HG03571 (cell line): Measurements from ENCODE around the gene REST.
A peak's percentile ranks its signal among the peaks of the same experiment; 100 is the strongest.
"Not testable (repeated sequence)": the region's sequence is repeated elsewhere in the genome, so short reads cannot be mapped to it uniquely, and the experiment has no call there.

Experiments
- ATAC-seq: cut with Tn5 transposase; IDR thresholded peaks from one replicate; pipeline ENCODE4 v1.9.1; 2021; ENCODE audit not compliant: unreplicated experiment

The REST gene

GRCh38 chr4:56907489-56908205 lies at the start of gene REST:
TSS of gene REST (plus strand) at chr4:56907900. CDS start at chr4:56910639, 2,739 bp downstream.
- ATAC-seq: peak; percentile 43

DNA sequence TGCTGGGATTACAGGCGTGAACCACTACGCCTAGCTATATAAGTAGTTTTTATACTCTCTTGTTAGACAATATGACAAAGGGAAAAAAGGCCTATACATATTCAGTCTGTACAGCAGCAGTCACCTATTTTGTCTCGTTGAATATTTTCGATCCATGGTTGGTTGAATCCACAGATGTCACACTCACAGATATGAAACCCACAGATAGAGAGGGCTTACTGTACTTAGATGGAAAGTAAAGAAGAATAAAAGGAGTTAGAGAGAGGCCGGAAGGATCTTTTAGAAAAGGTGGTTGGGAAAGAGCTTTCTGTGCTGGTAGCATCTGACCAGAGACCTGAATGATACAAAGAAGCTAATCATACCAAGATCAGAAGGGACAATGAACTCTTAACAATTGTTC lies 47.9 kb upstream of the REST start:
- ATAC-seq: peak; percentile 45

DNA sequence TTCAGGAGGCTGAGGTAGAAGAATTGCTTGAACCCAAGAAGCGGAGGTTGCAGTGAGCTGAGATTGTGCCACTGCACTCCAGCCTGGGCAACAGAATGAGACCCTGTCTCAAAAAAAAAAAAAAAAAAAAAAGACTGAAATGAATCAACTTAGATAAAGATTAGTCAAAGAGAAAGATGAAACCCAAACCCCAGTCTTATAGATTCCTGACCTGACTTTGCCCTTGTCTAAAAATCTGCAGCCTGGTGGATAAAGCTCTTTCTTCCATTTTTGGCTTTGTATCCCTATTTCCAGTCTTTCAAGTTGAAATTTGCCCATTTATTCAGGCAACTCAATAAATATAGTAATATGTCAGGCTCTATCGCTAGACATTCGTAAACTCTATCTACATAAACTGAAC lies 46.9 kb upstream of the REST start:
- no peak for ATAC-seq

DNA sequence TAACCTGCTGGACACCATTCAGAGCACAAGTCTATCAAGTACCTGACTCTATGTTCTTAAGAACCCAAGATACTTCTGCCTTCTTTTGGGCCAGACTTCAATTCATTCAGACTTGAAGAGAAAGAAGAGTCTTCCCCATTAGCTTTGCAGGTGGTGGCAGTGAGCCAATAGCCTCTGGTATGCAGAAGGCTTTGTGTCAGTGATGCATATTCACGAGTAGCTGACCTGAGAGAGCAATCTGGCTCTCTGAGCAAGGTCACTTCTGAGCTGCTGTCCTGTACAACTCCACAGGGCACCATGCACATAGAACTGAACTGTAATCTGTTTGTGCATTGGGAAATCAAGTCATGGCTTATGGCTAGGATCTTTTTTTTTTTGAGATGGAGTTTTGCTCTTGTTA lies 46.3 kb upstream of the REST start:
- no peak for ATAC-seq

DNA sequence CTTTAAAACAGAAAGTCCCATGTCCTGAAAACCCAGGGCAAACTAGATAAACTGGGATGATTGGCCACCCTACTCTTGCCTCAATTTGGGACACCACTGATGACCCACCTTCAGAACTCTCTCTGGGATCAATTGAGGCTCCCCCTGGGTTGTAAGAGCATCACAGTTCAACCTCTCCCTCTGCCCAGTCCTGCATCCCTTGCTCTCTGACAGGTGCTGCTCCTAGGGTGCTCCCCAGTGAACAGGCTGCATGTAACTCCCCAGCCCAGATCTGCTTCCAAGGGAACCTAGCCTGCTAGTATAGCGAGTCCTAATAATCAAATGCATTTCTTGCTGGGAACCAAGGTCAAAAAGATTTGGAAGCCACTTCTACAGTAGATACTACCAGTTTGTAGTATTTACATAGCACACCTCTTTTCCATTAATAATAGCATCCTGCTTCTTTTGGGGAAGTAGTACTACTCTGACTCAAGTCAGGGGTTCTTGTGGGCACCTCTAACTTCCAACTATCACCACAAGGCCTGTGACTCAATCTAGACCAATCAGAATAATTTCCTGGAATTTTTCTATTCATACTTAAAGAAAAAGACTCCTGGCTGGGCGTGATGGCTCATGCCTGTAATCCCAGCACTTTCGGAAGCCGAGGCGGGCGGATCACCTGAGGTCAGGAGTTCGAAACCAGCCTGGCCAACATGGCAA lies 44.1 kb upstream of the REST start:
- no peak for ATAC-seq

DNA sequence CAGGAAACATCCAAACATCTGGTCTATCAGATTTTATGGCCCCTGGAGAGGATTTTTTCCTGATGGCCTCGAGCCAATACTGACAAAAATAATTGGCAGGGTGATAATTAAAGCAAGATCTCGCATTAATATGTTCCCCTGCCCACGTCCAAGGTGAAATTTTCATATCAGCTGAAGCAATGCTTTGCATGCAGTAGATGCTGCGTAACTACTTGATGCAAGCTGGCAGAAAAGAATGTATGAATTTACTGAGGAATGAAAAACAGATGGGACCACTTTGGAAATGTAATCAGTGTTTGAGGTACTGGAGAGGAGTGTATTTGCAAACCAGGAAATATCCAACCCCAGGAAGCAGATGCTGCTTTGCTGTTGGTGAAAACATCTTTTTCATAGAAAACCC lies 36.8 kb upstream of the REST start:
- no peak for ATAC-seq

- no peak for ATAC-seq
Observed at GRCh38 chr4:56871371-56871866, 36.3 kb upstream of the REST start.

DNA sequence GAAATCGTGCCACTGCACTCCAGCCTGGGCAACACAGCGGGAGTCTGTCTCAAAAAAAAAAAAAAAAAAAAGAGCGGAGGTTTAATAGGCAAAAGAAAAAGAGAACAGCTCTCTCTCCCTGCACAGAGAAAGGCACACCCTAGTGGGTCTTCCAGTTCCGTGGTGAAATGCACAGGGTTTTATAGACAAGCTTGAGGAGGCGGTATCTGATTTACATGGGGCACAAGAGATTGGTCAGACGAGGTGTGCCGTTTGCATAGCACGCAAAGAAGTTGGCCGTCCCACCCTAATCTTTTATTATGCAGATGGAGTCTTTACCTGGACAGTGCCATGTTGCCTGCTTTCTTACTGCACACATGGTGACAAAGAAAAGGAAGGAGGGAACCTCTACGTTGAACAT lies 33.5 kb upstream of the REST start:
- no peak for ATAC-seq

- no peak for ATAC-seq
Observed at GRCh38 chr4:56874923-56875322, 32.8 kb upstream of the REST start.

GRCh38 chr4:56876264-56876663 lies 31.4 kb upstream of the REST start:
- no peak for ATAC-seq

- ATAC-seq: no peak
Observed at GRCh38 chr4:56879996-56880395, 27.7 kb upstream of the REST start.

DNA sequence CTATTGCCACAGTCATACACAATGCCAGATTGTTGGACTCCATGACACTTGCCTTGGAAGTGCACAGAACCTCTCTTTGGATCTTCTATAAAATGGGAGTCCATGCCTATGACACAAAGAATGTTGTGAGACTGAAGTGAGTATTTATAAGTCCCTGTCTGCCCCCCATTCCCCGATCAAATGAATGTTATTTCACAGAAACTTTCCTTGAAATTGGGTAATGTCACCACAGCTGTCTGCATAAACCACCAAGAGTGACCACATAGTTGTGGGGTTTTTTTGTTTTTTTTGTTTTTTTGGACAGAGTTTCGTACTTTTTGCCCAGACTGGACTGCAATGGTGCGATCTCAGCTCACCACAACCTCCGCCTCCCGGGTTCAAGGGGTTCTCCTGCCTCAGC lies 27.1 kb upstream of the REST start:
- ATAC-seq: no peak

DNA sequence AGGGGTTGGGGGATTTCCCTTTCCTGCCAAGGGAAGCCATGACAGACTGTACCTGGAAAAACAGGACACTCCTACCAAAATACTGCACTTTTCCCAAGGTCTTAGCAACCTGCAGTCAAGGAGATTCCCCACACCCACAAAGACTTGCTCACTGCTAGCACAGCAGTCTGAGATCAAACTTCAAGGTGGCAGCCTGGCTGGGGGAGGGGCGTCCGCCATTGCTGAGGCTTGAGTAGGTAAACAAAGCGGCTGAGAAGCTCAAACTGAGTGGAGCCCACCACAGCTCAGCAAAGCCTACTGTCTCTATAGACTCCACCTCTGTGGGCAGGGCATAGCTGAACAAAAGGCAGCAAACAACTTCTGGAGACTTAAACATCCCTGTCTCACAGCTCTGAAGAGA lies 23.2 kb upstream of the REST start:
- ATAC-seq: not testable (repeated sequence)

DNA sequence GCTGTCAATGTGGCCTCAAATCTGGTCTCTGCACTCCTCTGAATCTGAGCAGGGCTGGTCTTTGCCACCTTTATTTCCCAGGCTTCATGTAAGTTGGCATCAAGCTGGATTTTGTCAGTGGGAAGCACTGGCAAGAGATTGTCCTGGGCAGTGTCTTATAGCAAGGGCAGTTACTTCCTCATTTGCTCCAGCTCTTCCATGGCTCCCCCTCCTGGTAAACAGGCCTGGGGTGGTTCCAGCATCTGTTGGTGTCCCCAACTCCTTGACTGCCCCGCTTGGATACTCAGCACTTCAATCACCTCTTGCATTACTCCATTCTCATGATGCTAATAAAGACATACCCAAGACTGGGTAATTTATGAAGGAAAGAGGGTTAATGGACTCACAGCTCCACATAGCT lies 15.0 kb upstream of the REST start:
- ATAC-seq: no peak

DNA sequence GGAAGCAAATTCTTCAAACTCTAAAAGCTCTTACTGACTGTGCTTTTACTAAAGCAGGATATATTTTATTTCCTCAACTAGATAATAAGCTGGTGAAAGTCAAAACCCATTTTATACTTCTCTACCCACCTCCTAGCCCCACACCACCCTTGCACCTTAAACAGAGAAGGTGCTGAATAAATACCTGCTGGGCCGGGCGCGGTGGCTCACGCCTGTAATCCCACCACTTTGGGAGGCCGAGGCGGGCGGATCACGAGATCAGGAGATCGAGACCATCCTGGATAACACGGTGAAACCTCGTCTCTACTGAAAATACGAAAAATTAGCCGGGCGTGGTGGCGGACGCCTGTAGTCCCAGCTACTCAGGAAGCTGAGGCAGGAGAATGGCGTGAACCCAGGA lies 9.9 kb upstream of the REST start:
- not testable (repeated sequence) for ATAC-seq

DNA sequence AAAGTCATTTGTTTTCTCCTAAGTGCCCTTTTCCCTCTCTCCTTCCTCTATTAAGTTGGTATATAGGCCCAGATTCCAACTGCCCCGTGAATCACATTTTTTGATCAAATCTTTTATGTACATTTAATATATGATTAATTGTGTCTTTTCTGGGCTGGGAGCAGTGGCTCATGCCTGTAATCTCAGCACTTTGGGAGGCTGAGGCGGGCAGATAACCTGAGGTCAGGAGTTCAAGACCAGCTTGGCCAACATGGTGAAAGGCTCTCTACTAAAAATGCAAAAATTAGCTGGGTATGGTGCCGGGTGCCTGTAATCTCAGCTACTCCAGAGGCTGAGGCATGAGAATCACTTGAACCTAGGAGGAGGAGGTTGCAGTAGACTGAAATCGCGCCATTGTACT lies 7.5 kb upstream of the REST start:
- ATAC-seq: not testable (repeated sequence)

DNA sequence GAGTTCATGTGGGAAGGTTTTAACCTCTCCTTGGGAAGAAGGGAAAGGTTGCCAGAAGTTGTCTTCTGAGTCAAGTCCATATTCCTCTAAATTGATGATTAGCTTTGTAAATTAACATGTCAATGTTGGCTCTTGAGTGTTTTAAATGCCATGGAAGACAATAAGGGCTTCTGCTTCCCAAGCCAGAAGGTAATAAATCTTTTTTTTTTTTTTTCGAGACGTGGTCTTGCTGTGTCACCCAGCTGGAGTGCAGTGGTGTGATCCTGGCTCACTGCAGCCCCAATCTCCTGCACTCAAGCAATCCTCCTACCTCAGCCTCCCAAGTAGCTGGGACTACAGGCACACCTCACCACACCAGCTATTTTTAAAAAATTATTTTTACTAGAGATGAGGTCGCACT lies 5.0 kb upstream of the REST start:
- ATAC-seq: no peak

DNA sequence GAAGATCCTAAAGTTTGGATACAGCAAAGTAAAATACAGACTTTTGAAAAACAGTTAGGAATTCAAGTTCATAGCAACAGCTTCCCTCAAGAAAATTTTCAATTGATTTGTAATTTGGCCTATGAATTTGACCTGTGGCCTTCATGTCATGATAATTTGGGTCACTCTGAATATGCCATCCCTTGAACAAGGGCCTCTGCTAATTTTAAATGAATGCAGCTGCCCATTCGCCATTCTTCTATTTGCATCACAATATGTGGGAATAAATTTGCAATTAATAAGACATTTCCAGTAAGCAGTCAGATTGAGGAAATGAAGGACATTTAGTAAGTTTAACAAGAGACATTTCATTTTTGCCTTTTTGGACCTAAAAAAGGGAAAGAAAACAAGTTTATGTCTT lies 1.9 kb upstream of the REST start:
- no peak for ATAC-seq

DNA sequence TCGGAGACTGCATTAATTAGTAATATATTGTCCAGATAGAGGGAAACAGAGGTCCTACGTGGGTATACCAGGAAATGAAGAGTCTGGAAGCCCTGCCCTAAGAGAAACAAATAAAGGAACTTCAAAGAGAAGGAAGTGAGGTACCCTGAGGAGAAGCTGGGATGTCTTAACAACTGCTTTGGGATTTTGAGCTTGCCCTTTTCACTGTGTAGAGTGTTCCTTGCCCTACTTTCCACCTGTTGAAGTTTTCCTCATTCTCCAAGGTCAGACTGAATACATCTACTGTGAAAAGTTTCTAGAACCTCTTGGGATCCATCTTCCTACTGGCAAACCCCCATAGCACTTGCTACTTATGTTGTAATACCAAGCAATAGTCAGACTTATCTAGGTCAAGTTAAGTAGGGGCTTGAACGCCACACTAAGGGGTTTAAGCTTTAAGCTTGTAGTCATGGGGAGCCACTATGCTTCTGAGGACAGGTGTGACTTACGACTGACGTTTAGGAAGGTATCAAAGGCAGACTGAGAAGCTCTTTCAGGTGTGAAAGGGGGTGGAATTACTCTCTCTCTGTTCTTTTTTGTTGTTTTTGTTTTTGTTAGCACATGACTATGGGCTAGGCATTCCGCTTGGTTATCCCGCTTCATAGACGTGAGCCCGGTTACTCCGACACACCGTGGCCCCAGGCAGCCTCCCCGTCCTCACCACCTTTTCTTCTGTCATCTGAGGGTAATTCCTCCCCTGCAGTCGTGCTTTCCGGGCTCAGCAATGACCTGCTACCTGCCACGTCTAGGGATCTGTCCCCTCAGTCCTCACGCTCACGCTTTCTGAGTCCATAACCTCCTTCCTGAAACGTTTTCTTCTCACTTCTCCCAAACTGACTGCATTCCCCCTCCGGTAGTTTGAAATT lies 959 bp upstream of the REST start:
- no peak for ATAC-seq

- peak; percentile 54 for ATAC-seq
Observed at GRCh38 chr4:56908206-56909085, 746 bp downstream of the REST start.
